GM18526 (cell line): ENCODE results near the gene TBC1D1.

Experiments
- POLR2A ChIP-seq: IDR thresholded peaks from 3 replicates; pipeline ENCODE4 v1.6.1; 2011; ENCODE audit not compliant: insufficient read length; ENCODE audit errors: extremely low read depth

The TBC1D1 gene

GRCh38 chr4:38141808-38142500 is 251.1 kb downstream of the TBC1D1 start:
- no peak for TF ChIP-seq POLR2A

- no peak for TF ChIP-seq POLR2A
These were observed 253.1 kb downstream of the TBC1D1 start for GRCh38 chr4:38144031-38144430.

GRCh38 chr4:38145033-38145678 is 254.3 kb downstream of the TBC1D1 start:
- TF ChIP-seq POLR2A: no peak

GRCh38 chr4:38145741-38146140 is 254.9 kb downstream of the TBC1D1 start:
- no peak for TF ChIP-seq POLR2A

- no peak for TF ChIP-seq POLR2A
These were observed 255.5 kb downstream of the TBC1D1 start for GRCh38 chr4:38146383-38146782.

GRCh38 chr4:38149472-38149996 is 258.6 kb downstream of the TBC1D1 start:
- no peak for TF ChIP-seq POLR2A

- no peak for TF ChIP-seq POLR2A
These were observed 259.2 kb downstream of the TBC1D1 start for GRCh38 chr4:38149997-38150671.

- TF ChIP-seq POLR2A: no peak
These were observed 259.9 kb downstream of the TBC1D1 start for GRCh38 chr4:38150766-38151165.

- no peak for TF ChIP-seq POLR2A
These were observed 261.0 kb downstream of the TBC1D1 start for GRCh38 chr4:38151873-38152272.

GRCh38 chr4:38152305-38152704 is 261.4 kb downstream of the TBC1D1 start:
- no peak for TF ChIP-seq POLR2A

- no peak for TF ChIP-seq POLR2A
These were observed 262.0 kb downstream of the TBC1D1 start for GRCh38 chr4:38152721-38153386.

- TF ChIP-seq POLR2A: no peak
These were observed 262.5 kb downstream of the TBC1D1 start for GRCh38 chr4:38153387-38153760.

- TF ChIP-seq POLR2A: no peak
These were observed 263.4 kb downstream of the TBC1D1 start for GRCh38 chr4:38154252-38154651.

GRCh38 chr4:38154681-38155588 is 264.1 kb downstream of the TBC1D1 start:
- TF ChIP-seq POLR2A: no peak
